Spleen (tissue), 11 donors: ENCODE data around the gene TAB2. TPM values are rescaled to one million over a fixed set of nuclear protein-coding genes. Genes with fewer than 3 reads are reported as not detected.
"Not testable (repeated sequence)": the region's sequence is repeated elsewhere in the genome, so short reads cannot be mapped to it uniquely, and the experiment has no call there.

Experiments used
- DNase-seq: peaks from one replicate; pipeline ENCODE4 v3.0.0-alpha.2; 2020
- H3K27ac ChIP-seq, 8 donors: fragments of 200-600 bp; sonication (generic) in 7 of 8; 1 replicate in 4 of 8; 2 replicates in 4 of 8; pipeline versions ENCODE4 v1.5.0 to v1.8.0; 2016 to 2021; ENCODE audit warnings: inconsistent platforms in 4 of 8, mild to moderate bottlenecking in 4 of 8, moderate library complexity in 1 of 8
- H3K27me3 ChIP-seq, 7 donors: fragments of 200-600 bp; sonication (generic) in 6 of 7; replicated peaks in 1 of 7; 1 replicate in 4 of 7; 2 replicates in 3 of 7; pipeline versions ENCODE4 v1.5.0 to v1.8.0; 2016 to 2021; ENCODE audit warnings: inconsistent platforms in 3 of 7, mild to moderate bottlenecking in 1 of 7
- H3K36me3 ChIP-seq, 6 donors: fragments of 200-600 bp; sonication (generic) in 5 of 6; 1 replicate in 4 of 6; 2 replicates in 2 of 6; pipeline versions ENCODE4 v1.5.0 to v1.8.0; 2016 to 2021; ENCODE audit warnings: inconsistent platforms in 2 of 6
- H3K4me1 ChIP-seq, 6 donors: fragments of 200-600 bp; sonication (generic) in 5 of 6; 1 replicate in 3 of 6; 2 replicates in 3 of 6; pipeline versions ENCODE4 v1.5.0 to v1.8.0; 2016 to 2021; ENCODE audit warnings: inconsistent platforms in 3 of 6
- H3K4me3 ChIP-seq, 8 donors: fragments of 200-600 bp; sonication (generic) in 7 of 8; 1 replicate in 4 of 8; 2 replicates in 4 of 8; pipeline versions ENCODE4 v1.5.0 to v1.8.0; 2016 to 2021; ENCODE audit warnings: inconsistent platforms in 4 of 8, mild to moderate bottlenecking in 4 of 8, moderate library complexity in 2 of 8
- H3K9me3 ChIP-seq, 8 donors: fragments of 200-600 bp; sonication (generic) in 7 of 8; 1 replicate in 4 of 8; 2 replicates in 4 of 8; pipeline versions ENCODE4 v1.5.0 to v1.8.0; 2016 to 2021; ENCODE audit warnings: inconsistent platforms in 4 of 8
- POLR2A ChIP-seq, 3 donors: fragments of 450-650 bp; IDR thresholded peaks; one replicate each; pipeline ENCODE4 v1.5.1; 2017; ENCODE audit warnings: antibody characterized with exemption in 3 of 3, mild to moderate bottlenecking in 1 of 3
- POLR2AphosphoS5 ChIP-seq, 3 donors: sonication (generic); formaldehyde crosslinking; IDR thresholded peaks; one replicate each; pipeline ENCODE4 v1.5.1; 2017; ENCODE audit warnings: antibody characterized with exemption in 3 of 3
- WGBS, 5 donors: extraction: QIAGEN DNeasy Blood & Tissue Kit in 3 of 5; methylation state at CpG; one replicate each; pipeline versions ENCODE4 v1.1.5 to v1.1.7; 2013 to 2018; 5-methylcytosine and 5-hydroxymethylcytosine counted together
- intact Hi-C: fragments of 100-400 bp; cut with DNase I; formaldehyde crosslinking; loops from one replicate; pipeline ENCODE4 v1.15.0; 2023; ENCODE audit warnings: low total_unique reads
- polyA plus RNA-seq, 3 donors: library from polyadenylated mRNA; stranded (reverse); fragments of 200-250 nt; gene quantifications; one replicate each; pipeline ENCODE4 v1.2.1, GENCODE V29; 2013
- total RNA-seq, 7 donors: library from RNA; depleted of rRNA in 3 of 7; stranded (reverse); fragments of >200 nt in 3 of 7; fragmentation: NEBNext Ultra II Directional in 4 of 7; extraction: Animal tissue kit (Norgen Biotek cat#: 25700) in 4 of 7; gene quantifications; one replicate each; pipeline versions ENCODE4 v1.1.0 to v1.2.1, GENCODE V29; 2016 to 2021
- TF ChIP-seq, protein P1 (sequence below), 11 experiments: fragments of 200-600 bp in 7 of 11; fragments of 450-650 bp in 4 of 11; sonication (generic) in 4 of 11; IDR thresholded peaks in 8 of 11; conservative IDR thresholded peaks in 3 of 11; 1 replicate in 7 of 11; 2 replicates in 4 of 11; pipeline versions ENCODE4 v1.4.0 to v1.8.0; 2016 to 2021; ENCODE audit warnings: antibody characterized with exemption in 11 of 11, inconsistent platforms in 4 of 11, mild to moderate bottlenecking in 1 of 11
- donor health status: healthy with polysubstance abuse.
- donor health status: DM: no; HTN: no; CAD: no; lungs with moderate emphysema.
- donor health status: DM: no; HTN: no; CAD: no.
- donor health status: Bipolar disorder and iron deficiency.
- donor health status: healthy.
- donor health status: DM: no; HTN: no; CAD: no.
- donor health status: DM: yes; HTN: yes; CAD: no.

The TAB2 gene
- total and polyA plus RNA-seq, 10 donors = 15.4 to 84.1 (median 70.9) TPM

DNA sequence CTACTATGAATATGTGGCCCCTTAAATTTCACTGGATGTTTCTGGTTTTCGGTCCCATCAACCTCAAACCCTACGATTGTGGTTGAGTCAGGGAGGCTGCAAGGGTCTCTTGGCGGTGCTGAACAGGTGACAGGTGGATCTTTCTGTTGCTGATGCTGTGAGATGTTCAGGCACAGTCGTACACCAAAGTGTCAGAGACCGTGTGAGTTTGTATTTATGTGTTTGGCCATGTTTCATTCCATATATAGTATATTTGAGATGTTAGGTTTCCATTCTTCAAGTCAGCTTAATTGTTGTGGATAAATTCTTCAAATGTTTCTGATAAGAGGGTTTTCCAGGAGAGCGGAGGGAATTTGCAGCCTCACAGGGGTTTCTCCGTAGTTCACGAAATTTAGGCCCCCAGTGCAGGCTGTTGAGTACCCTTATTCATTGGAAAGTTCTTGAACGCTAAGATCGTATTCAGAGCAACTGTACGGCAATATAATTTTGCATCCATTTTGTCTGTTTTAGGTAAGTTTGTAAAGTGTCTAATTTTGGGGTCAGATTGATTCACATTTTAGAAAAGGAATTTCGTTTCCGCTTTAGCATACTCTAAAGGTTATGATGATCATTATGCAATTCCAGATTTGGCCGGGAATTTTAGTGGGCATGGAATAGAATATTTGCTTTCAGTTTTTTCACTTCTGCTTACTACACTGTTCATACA lies 1.2 kb downstream of the TAB2 start:
- Histone ChIP-seq H3K27me3 (no peaks in the 10 kb centered on the region), H3K9me3 (no peaks in the 10 kb centered on the region), H3K4me3 (peak overlapping the region; percentile 78 to 85 (median 80)), H3K36me3 (no peaks in the 10 kb centered on the region), H3K4me1 (peaks cover 37 to 69% (median 60%) of the 10 kb centered on the region in 6 donors), H3K27ac (peak overlapping the region; percentile 97 to 99 (median 98))
- WGBS, 5 donors = 0 to 1% (median 1%) methylated on average over 14 of the region's 14 CpGs
- intact Hi-C loops = no loop called here
- TF ChIP-seq, protein P1, sequence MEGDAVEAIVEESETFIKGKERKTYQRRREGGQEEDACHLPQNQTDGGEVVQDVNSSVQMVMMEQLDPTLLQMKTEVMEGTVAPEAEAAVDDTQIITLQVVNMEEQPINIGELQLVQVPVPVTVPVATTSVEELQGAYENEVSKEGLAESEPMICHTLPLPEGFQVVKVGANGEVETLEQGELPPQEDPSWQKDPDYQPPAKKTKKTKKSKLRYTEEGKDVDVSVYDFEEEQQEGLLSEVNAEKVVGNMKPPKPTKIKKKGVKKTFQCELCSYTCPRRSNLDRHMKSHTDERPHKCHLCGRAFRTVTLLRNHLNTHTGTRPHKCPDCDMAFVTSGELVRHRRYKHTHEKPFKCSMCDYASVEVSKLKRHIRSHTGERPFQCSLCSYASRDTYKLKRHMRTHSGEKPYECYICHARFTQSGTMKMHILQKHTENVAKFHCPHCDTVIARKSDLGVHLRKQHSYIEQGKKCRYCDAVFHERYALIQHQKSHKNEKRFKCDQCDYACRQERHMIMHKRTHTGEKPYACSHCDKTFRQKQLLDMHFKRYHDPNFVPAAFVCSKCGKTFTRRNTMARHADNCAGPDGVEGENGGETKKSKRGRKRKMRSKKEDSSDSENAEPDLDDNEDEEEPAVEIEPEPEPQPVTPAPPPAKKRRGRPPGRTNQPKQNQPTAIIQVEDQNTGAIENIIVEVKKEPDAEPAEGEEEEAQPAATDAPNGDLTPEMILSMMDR (IDR thresholded peaks at IDR 0.05 in 8 of 11, conservative IDR thresholded peaks at IDR 0.05 in 3 of 11) = no peak
- TF ChIP-seq POLR2A (IDR thresholded peaks at IDR 0.05) (no peak), POLR2AphosphoS5 (IDR thresholded peaks at IDR 0.05) (no peak)
- DNase-seq = no peak

DNA sequence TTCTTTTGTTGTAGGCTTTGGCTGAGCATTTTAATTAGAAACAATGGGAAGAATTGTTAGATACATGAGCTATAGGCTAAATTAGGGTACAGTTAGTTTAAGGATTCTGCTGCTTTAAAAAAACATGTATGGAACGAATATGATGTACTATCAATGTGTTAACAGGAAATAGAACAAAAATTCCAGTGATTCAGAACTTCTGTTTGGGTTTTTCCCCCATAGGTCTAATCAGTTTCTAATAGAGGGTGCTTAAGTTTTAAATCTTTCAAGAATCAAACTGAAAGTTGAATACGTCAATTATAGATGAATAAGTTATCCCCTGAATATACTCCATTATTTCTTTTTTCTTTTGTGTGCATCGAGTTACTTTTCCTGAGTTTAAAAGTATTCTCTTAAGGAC lies 1.9 kb downstream of the TAB2 start:
- Histone ChIP-seq H3K36me3 (no peaks in the 10 kb centered on the region), H3K27ac (peak overlapping the region; percentile 97 to 99 (median 98)), H3K27me3 (no peaks in the 10 kb centered on the region), H3K9me3 (no peaks in the 10 kb centered on the region), H3K4me1 (peaks cover 44 to 76% (median 67%) of the 10 kb centered on the region in 6 donors), H3K4me3 (peak overlapping the region in 7 of 8 donors; percentile 78 to 85 (median 79))
- no peak for TF ChIP-seq POLR2AphosphoS5 (IDR thresholded peaks at IDR 0.05)
- TF ChIP-seq, protein P1 (IDR thresholded peaks at IDR 0.05 in 8 of 11, conservative IDR thresholded peaks at IDR 0.05 in 3 of 11) = no peak
- TF ChIP-seq POLR2A (IDR thresholded peaks at IDR 0.05) = no peak
- intact Hi-C loops = no loop called here
- 3 to 15% (median 7%) methylated on average over 3 of the region's 3 CpGs for WGBS, 5 donors
- DNase-seq = no peak

DNA sequence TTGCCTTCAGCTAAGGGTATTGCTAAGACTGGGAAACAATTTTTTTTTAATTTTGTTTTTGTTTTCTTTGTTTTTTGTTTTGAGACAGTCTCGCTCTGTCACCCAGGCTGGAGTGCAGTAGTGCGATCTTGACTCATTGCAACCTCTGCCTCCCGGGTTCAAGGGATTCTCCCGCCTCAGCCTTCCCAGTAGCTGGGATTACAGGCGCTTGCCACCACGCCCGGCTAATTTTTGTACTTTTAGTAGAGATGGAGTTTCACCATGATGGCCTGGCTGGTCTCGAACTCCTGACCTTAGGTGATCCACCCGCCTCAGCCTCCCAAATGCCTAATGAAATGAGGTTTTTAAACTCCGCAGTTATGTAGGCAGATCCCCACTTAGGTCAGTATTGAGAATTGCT lies 2.5 kb downstream of the TAB2 start:
- 59 to 84% (median 70%) methylated on average over 10 of the region's 10 CpGs for WGBS, 5 donors
- Histone ChIP-seq H3K4me3 (peak overlapping the region in 2 of 8 donors; percentile 78 to 82), H3K27ac (peak overlapping the region in 4 of 8 donors; percentile 98 to 99 (median 99)), H3K4me1 (peaks cover 48 to 82% (median 73%) of the 10 kb centered on the region in 6 donors)
- H3K9me3 ChIP-seq, DNase-seq, H3K36me3 ChIP-seq, intact Hi-C loops, H3K27me3 ChIP-seq: not testable (repeated sequence)

DNA sequence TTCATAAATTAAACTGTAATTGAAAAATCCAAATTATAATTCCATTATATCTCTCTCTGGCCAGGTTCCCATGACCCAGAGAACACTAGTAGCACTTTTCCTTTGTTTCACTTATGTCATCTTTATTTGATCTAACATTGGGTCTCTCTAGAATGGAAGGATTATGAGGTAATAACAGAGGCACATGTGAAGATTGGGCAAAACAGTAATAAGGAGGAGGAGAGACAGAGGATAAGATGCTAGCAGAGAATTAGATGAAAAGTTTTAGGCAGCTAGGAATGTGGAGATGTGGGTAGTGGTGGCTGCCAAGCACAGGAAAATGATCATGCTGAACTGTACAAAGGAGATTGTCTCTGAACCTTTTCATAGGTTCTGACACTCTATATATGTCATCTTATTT lies 3.3 kb downstream of the TAB2 start:
- no peaks in the 10 kb centered on the region for H3K36me3 ChIP-seq
- intact Hi-C loops = no loop called here
- TF ChIP-seq, protein P1 (IDR thresholded peaks at IDR 0.05 in 8 of 11, conservative IDR thresholded peaks at IDR 0.05 in 3 of 11) = no peak
- TF ChIP-seq POLR2AphosphoS5 (IDR thresholded peaks at IDR 0.05) (no peak), POLR2A (IDR thresholded peaks at IDR 0.05) (no peak)
- no peak overlapping the region for H3K27ac ChIP-seq
- no peak overlapping the region for H3K4me3 ChIP-seq
- no peaks in the 10 kb centered on the region for H3K9me3 ChIP-seq
- peaks cover 48 to 85% (median 79%) of the 10 kb centered on the region in 6 donors for H3K4me1 ChIP-seq
- DNase-seq = no peak
- no peaks in the 10 kb centered on the region for H3K27me3 ChIP-seq
